HG03460 (cell line): Measurements from ENCODE around the gene RHBDL3.
"Not testable (repeated sequence)": the region's sequence is repeated elsewhere in the genome, so short reads cannot be mapped to it uniquely, and the experiment has no call there.

Source experiments
- ATAC-seq: cut with Tn5 transposase; IDR thresholded peaks from one replicate; pipeline ENCODE4 v1.9.1; 2021; ENCODE audit not compliant: unreplicated experiment

Gene RHBDL3, protein sequence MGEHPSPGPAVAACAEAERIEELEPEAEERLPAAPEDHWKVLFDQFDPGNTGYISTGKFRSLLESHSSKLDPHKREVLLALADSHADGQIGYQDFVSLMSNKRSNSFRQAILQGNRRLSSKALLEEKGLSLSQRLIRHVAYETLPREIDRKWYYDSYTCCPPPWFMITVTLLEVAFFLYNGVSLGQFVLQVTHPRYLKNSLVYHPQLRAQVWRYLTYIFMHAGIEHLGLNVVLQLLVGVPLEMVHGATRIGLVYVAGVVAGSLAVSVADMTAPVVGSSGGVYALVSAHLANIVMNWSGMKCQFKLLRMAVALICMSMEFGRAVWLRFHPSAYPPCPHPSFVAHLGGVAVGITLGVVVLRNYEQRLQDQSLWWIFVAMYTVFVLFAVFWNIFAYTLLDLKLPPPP

DNA sequence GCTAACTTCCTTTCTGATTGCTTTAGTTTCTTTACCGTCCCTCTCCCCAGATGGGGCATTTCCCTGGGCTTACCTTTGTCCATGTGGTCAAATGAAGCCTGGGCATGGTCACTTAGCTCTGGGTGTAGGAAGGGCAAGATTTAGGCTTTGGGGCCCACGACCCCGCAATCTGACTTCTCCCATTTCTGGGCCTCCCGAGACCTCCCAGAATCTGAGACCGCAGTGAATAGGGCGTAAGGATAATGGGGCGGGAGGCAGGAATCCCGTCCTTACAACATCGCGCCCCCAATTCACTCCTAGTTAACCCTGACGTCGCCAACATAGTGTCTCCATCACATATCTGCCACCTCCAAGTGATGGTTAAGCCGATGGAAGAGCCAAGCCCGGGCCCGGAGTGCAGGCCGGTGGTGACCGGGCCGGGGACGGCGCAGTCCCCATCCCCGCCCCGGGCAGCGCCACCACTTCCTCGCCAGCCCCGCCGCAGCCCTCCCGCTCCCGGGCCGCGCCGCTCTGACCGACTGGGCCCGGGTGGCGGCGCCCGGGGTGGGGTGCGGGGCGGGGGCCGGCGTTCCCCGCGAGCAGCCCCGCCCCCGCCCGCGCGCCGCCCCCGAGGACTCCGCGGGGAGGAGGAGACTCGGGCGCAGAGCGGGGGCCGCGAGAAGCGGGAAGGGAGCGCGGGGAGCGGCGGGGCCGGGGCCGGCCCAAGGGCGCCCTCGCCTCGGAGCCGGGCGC lies at the start of gene RHBDL3:
Gene RHBDL3, plus strand, starts transcription at position 641 of the 732 bp plus-strand sequence. CDS start 358 bp downstream, outside the sequence.
- no peak for ATAC-seq

DNA sequence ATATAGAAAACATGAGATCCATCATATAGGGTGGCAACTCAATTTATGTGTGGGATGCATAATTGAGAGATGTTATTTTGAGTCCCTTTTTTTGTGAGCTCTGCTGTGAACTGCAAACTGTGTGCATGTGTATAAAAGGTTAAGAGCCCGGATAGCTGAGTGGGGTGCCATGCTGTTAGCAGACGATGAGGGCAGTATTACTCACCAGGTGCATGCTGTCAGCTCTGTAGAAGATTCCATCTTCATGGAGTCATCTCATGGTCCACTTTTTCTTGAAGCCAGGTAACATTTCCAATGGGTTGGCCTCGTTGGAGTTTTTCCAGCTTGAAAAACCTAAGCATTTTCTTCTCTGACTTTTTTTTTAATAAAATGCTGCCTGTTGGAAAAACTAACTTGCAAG lies 43.0 kb upstream of the RHBDL3 start:
- ATAC-seq = no peak

DNA sequence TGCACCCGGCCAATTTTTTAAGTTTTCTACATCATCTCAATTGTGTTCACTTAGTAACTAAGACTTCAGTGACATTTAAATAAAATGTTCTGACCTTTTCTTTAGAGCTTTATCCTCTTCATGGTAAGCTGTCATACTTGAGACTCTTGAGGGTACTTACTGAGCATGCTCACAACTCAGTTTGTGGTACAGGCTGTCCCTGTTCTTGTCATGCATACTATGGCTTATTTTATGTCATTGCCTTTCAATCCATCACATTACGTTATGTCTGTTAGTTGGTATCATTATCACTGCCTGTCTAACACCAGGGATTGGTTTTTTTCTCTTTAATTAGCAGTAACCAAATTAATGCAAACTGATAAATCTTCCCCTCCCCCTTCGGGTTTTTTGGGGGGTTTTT lies 41.9 kb upstream of the RHBDL3 start:
- no peak for ATAC-seq

DNA sequence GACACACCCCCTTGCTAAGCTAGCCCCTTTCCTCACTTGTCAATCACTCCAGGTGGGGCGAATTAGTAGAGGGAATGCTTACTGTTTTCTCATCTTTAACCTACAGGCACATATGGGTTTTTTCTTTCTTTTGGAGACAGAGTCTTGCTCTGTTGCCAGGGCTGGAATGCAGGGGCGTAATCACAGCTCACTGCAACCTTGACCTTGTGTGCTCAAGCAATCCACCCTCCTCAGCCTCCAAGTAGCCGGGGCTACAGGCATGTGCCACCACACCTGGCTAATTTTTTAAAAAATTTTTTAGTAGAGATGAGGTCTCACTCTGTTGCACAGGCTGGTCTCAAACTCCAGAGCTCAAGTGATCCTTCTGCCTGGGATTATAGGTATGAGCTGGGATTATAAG lies 38.7 kb upstream of the RHBDL3 start:
- ATAC-seq = no peak

DNA sequence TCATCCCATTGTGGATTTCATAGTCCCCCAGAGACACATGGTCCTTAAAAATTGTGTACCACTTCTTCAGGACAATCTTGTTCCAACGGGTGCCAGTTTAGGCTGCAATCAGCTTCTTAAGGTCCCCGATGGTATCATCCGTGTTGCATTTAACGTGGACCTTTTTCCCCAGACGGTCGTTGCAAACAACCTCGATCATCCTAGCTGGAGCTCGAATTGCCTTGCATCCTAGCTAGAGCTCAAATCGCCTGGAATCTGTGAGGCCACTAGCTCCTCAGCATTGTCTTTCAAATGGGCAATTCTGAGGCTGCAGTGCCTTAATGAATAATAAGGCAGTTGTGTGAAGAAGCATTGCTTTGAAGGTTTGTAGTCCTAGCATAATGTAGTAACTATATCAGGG lies 37.7 kb upstream of the RHBDL3 start:
- no peak for ATAC-seq

DNA sequence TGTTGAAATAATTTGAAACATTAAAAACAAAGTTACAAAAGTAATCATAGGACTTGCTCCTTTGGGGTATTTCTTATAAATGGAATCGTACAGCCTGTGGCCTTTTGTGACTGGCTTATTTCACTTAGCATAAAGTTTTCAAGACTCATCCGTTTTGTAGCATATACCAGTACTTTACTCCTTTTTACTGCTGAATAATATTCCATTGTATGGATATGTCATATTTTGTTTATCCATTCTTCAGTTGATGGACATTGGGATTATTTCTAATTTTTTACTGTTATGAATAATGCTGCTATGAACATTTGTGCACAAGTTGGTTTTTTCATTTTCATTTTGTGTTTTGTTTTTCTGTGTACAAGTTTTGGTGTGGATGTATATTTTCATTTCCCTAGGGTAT lies 30.0 kb upstream of the RHBDL3 start:
- ATAC-seq = no peak

DNA sequence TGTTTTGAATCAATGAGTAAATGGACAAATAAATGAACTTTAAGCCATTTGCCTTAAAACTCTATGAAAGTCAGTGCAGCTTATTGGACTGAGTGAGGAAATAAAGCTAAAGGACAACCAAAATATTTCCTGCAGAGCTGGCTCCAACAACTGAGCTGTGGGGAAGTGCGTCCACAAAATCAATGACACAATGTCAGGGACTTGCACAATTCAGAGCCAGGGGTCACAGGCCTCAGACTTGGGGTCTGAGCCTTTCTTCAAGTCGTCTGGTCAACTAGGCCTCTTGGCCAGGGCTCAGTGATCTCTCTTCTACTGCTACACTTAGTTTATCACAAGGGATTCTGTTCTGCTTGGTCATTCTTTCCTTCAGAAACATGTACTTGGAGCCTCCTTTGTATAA lies 26.2 kb upstream of the RHBDL3 start:
- no peak for ATAC-seq

DNA sequence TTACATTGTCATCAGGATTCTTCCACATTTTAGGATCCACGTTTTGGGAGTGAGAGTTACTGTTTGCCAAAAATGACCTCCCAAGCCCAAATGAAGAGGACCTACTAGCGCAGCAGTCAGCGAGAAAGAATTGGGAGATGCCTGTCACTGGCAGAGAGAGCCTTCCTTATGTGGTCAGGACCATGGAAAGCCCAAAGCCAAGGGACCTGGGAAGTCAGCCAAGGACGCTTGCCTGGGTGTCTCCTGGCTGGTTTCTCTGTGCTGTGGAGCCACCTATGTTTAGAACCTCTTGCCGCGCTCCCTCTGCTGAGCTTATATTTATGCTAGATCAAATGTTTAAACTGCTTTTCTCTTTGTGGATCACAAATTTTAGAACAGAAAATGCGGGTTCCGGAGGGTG lies 24.9 kb upstream of the RHBDL3 start:
- no peak for ATAC-seq

DNA sequence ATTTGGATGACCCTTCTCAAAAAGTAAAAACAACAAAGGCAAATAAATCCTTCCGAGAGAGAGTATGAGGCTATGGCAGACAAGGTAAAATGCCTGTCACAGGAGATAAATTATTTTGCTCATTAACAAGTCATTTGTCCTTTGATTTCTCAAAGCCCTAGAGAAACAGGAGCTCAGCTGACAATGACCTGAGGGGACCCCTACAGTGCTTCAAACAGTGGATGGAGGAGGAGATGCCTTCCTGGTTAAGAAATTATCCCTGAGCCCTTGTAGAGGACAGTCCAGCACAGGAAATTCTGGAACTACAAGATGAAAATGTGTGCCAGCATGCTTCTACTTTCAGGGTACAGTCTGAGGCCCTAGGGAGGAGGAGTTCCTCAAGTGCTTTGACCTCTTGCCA lies 24.0 kb upstream of the RHBDL3 start:
- ATAC-seq = no peak

DNA sequence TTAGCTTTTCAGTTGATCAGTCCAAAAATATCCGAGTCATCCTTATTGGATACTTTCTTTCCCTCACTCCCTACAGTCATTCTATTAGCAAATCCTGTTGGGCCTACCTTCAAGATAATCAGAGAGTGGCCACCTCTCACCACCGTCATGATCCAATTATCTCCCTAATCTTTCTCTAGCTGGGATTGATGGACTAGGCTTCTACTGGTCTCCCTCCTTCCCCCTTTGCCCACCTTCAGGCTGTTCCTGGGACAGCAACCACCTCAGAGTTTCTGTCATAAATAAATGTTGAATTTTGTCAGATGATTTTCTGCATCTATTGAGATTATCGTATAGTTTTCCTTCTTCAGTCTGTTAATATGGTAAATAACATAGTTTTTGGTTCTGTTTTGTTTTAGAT lies 16.2 kb upstream of the RHBDL3 start:
- no peak for ATAC-seq

DNA sequence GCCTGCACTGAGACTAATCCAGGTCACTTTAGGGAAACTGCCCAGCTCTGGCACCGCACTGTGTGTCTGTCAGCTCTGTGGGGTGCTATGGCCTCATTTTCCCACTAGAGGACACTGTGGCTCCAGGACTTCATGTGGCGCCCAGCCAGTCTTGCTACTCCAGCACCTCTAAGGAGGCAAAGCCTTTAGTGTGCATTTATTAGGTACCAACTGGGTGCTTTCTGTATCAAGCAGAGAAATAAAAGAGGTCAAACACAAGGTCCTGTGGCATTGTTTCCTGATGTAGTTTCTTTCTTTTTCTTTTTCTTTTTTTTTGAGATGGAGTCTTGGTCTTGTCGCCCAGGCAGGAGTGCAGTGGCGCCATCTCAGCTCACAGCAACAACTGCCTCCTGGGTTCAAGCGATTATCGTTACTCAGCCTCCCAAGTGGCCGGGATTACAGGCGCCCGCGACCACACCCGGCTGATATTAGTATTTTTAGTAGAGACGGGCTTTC lies 12.5 kb upstream of the RHBDL3 start:
- no peak for ATAC-seq

DNA sequence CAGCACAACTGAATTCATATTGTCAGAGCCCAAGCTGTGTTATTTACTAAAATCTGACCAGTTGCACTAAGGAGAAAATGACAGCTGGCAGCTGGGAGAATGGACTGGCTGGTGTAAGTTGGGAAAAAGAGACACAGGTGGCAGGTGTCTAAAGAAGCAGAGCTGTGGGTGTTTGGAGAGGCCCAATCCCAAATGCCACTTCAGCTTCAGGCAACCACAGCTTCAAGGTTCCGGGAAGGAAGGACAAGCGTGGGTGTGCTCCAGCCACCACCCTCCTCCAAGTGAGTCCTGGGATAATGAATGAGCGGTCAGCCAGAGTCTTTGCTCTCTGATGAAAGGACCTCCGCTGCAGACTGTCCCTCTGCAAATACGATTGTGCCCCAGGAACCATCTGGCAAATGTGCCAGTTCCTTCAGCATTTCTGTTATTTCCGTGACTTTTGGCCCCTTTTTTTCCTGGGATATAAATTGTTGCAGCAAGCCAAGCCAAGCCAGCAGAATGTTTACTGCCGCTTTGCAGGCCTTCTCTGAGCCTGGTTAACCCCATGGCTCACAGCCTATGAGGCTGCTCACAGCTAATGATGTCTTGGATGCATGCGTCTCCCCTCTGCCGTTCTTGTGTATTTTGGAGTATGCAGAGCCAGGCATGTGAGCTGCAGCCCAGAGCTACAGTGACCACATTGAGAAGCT lies 9.5 kb upstream of the RHBDL3 start:
- no peak for ATAC-seq

DNA sequence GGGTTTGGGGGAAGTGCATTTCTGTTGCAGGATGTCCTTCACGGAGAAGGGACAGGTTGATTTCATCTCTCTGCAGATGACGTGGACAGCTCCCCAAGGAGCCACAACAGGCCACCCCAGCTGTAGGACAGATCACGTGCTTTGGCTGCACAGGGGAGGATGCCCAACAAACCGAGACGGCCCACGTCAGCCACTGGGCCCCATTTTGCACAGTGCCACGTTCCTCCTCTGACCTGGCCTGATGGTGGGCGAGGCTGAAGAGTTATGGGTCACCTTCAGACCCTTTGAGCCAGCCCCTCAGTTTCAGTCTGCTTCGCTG lies 9.0 kb upstream of the RHBDL3 start:
- no peak for ATAC-seq

DNA sequence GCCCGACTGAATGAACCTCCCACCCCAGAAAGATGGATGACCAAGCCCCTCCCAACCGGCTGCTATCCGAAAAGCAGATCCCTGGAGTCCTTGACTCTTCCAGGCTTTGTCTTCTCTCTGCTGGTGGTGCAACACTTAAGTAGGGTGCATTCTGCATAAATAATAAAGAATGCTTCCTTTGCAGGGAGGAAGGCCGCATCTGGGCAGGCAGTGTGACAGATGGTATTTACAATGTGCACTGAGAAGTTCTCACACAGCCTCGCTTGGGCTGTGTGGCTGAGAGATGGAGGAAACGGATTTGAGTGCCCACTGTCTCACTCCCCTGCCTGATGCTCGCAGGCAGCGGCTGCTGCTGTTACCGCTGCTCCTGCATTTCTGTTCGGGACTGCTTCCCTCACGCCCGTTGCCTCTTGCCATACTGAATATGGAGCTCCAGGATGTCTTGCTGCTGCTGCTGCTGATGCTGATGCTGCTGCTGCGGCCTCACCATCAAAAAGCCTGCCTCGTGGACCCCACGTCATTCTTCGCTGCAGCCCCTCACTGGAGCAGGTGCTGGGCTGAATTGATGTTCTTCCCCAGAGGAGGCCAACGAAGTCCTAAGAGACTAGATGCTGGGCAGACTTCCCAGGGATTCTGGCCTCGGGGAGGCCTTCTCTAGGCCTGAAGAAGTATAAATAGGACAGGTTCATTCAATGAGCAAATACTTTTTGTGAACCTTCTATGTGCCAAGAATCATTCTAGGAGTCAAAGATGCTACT lies 7.1 kb upstream of the RHBDL3 start:
- no peak for ATAC-seq

DNA sequence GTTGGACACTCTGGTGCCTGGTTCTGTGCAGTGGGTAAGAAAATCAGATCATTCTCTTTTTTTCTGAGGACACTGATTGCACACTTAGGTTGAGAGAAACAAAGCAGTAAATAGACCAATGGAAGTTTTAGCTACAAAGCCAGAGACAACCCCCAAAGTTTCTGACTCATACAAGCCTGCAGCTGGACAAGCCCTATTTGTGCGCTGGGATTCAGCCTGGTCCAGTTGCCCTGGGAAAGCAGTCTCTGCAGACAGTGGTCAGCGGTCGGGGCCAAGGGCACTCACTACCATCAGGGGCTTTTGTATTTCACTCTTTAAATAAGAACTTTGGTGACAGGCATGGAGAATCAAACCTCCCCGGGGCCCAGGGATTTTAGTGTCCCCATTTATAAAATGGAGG lies 6.0 kb upstream of the RHBDL3 start:
- no peak for ATAC-seq

DNA sequence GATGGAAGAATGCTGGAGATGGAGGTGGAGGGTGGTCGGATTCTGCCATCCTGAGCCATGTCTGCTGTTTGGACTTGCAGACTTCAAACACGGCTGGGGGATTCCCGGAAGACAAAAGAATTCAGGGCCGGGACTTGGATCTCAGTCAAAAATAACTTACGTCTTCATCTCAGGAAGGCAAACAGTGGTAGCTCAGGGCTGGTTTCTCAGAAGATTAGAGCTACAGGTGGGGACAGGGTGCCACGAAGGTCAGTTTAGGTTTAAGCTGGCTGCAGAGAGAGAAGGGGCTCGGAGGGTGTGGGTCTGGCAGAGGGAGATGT lies 4.3 kb upstream of the RHBDL3 start:
- no peak for ATAC-seq

DNA sequence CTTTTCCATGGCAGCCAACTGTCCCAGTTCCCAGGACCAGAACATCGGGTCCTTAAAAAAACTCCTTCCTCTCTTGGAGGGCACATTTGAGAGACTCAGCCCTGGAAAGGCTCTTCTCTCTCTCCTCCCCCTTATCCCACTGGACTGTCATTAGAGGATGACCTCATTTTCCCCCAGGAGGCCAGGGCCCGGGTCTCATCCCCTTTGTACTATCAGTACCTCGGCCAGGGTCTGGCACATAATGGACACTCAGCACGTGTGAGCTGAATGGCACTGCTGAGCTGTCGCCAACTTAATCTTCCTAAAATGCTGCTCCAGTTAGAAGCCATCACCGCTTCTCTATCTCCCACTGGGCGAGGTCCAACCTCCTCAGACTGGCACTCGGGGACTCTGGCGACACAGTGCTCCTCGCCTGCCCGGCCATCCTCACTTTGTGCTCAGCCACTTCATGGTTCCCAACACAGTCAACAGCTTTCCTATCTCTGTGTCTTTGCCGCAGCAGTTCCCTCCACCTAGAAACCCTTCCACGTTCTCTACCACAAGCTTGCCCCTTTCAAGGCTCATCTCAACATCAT lies 3.6 kb upstream of the RHBDL3 start:
- no peak for ATAC-seq

DNA sequence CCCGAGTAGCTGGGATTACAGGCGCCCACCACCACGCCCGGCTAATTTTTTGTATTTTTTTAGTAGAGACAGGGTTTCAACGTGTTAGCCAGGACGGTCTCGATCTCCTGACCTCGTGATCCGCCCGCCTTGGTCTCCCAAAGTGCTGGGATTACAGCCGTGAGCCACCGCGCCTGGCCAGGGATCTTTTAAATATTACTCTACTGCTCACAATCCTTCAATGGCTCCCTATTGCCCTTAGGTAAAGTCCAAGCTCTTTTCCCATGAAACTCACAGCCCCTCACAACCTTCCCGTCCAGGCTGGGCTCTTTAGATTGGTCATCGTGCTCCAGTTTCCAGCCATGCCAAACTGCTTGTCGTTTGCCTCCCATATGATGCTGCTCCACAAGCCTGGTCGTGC lies 2.1 kb upstream of the RHBDL3 start:
- not testable (repeated sequence) for ATAC-seq

DNA sequence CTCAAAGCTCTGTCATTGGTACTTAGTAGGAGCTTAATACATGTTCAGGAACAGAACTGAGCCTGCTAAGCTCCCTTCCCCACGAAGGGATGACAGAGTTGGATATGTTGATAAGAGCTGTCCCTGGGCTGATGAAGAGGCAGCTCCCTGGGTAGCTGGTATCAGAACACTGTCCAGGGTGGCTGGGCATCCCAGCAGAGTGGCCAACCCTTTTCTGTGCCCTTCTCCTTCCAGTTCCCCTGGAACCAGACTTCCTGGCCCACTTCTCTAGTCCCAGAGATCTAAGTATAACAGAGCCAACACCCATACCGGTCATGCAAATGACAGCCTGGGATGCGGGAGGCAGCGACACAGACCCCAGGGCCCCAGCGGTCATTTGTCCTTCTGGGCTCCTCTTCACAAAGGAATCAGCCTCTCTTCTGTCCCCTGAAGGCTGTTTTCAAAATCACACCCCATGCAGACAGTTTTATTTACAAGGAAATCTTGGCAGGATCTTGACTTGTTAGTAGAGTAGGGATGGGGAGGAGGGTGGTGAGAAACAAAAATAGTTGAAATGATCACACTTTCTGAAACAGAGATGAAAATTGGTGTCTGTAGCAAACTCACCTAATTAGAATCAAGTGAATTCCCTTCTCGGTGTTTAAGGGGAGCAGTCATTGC lies 1.4 kb upstream of the RHBDL3 start:
- no peak for ATAC-seq

DNA sequence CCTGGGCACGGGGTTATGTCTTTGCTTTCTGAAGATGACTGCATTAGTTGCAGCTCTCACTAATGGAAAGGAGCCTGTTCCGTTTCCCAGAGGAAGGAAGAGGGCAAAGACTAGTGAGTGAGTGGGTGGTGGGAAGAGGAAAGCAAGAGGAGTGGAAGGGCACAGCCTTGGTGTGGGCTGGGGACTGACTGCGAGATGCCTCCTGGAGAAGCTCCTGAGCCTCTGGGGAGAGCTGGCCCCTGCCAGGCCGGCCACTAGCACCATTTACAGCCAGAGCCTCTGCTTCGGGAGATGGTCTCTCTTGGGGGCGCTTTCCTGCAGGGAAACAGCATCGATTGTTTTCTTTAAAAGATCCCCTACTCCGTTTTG lies 825 bp upstream of the RHBDL3 start:
- no peak for ATAC-seq

DNA sequence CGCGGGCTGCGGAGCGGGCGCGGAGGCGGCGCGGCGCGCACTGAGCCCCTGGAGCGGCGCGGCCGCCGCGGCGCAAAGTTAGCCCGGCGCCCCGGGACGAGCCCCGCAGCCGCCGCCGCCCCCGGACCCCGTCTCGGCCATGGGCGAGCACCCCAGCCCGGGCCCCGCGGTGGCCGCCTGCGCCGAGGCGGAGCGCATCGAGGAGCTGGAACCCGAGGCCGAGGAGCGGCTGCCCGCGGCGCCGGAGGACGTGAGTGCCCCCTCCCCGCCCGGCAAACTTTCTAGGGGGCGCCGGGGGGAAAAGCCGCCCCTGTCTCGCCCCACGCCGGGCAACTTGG lies 388 bp downstream of the RHBDL3 start:
- ATAC-seq = no peak
